ENCODE measurements around the gene PADI4. TPM values are rescaled to one million over a fixed set of nuclear protein-coding genes. Genes with fewer than 3 reads are reported as not detected.
"Not testable (repeated sequence)": the region's sequence is repeated elsewhere in the genome, so short reads cannot be mapped to it uniquely, and the experiment has no call there.

The PADI4 gene
- total RNA-seq, 1 experiment from 2014 or later: not detected

DNA sequence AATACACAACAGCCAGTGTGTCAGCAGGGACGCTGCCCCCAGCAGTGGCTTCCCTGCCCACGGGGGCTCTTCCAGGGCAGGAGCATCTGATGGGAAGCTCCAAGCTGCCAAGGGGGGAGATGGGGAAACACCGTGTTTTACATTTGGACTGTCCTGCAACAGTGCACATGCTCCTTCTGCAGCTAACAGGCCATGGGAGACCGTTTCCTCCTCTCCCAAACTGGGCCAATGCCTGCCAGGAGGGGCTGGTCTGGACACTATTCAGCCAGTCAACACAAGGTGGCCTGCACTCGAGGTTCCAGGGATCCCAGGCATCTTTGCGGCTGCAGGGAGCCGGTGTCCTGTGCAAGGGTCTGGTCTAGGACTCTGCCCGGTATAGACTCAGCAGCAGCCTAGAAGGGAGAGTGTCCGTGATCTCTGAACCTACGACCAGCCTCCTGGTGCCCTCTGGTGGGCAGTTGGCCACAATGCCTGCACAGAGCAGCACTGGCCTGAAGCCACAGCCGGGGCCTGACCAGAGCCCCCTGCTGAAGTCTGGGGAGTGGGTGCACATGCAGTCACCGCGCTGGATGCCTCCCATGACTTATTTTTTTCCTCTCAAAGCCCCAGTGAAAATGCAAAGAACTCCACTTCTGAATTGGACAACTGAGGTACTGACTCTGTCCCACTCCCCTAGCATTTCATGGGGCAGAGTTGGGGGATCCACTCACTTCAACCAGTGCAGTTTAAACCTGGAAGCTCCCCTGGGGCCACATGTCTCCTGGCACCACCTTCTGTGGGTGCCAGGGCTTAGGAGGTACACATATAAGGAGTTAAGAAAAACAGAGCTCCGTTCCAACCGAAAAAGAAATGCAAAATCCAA is 98.1 kb downstream of the PADI4 start:
- in situ Hi-C loops (cut with HindIII; ENCODE audit: low pct_unique_long_range_greater_than_20kb, low sequenced_read_pairs): no loop called here
- H3K36me3 ChIP-seq (ENCODE audit: control insufficient read depth, insufficient read depth, low read length): peaks cover 9% of the 10 kb centered on the region
- TF ChIP-seq POLR2AphosphoS5 (IDR thresholded peaks at IDR 0.05; ENCODE audit: low read depth, low read length) (peak; percentile 47; the same call in 1 of the 2 replicates), SIN3A (IDR thresholded peaks at IDR 0.05; ENCODE audit: borderline replicate concordance, insufficient read depth, low read depth, low read length) (no peak), TCF7L2 (IDR thresholded peaks at IDR 0.05; ENCODE audit: low read depth, low read length) (no peak)
- TF ChIP-seq, protein P1, sequence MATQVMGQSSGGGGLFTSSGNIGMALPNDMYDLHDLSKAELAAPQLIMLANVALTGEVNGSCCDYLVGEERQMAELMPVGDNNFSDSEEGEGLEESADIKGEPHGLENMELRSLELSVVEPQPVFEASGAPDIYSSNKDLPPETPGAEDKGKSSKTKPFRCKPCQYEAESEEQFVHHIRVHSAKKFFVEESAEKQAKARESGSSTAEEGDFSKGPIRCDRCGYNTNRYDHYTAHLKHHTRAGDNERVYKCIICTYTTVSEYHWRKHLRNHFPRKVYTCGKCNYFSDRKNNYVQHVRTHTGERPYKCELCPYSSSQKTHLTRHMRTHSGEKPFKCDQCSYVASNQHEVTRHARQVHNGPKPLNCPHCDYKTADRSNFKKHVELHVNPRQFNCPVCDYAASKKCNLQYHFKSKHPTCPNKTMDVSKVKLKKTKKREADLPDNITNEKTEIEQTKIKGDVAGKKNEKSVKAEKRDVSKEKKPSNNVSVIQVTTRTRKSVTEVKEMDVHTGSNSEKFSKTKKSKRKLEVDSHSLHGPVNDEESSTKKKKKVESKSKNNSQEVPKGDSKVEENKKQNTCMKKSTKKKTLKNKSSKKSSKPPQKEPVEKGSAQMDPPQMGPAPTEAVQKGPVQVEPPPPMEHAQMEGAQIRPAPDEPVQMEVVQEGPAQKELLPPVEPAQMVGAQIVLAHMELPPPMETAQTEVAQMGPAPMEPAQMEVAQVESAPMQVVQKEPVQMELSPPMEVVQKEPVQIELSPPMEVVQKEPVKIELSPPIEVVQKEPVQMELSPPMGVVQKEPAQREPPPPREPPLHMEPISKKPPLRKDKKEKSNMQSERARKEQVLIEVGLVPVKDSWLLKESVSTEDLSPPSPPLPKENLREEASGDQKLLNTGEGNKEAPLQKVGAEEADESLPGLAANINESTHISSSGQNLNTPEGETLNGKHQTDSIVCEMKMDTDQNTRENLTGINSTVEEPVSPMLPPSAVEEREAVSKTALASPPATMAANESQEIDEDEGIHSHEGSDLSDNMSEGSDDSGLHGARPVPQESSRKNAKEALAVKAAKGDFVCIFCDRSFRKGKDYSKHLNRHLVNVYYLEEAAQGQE (IDR thresholded peaks at IDR 0.05; ENCODE audit: insufficient read depth in 1 of 2, low read depth in 2 of 2, low read length in 1 of 2): no peak
- TF ChIP-seq, protein P2, sequence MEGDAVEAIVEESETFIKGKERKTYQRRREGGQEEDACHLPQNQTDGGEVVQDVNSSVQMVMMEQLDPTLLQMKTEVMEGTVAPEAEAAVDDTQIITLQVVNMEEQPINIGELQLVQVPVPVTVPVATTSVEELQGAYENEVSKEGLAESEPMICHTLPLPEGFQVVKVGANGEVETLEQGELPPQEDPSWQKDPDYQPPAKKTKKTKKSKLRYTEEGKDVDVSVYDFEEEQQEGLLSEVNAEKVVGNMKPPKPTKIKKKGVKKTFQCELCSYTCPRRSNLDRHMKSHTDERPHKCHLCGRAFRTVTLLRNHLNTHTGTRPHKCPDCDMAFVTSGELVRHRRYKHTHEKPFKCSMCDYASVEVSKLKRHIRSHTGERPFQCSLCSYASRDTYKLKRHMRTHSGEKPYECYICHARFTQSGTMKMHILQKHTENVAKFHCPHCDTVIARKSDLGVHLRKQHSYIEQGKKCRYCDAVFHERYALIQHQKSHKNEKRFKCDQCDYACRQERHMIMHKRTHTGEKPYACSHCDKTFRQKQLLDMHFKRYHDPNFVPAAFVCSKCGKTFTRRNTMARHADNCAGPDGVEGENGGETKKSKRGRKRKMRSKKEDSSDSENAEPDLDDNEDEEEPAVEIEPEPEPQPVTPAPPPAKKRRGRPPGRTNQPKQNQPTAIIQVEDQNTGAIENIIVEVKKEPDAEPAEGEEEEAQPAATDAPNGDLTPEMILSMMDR (IDR thresholded peaks at IDR 0.05): peak; percentile 91

DNA sequence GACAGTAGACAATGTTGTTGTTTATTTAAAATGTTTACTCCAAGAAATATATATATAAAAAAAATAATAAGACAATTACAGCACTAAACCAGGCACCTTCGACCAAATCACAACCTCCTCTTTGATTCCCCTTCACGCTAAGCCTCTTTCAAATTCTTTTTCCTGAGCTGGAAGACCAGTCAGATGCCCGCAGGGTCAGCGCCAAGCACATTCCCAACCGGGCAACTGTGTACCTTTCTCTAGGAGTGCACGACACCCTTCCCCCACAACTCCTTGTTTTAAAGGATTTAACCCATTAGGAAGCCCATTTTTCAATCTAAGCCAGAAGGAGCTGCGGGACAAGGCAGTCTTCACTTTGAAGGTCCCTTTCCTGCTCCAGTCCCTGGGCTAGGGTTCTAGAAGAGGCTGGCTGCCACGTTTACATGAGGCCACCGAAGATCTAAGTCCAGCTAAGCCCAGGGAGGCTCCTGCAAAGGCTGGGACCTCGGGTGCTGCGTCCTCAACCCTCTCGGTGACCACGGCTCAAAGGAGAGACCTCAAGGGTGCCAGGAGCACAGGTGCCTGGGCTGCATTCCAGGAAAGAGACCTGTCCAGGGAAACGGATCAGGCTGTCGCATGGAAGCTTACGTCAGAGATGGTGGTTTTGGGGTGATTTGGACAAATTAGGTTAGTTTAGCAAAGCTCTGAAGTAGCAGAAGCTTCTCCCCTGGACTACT is 98.9 kb downstream of the PADI4 start:
- ATAC-seq; H3K4me3 ChIP-seq (ENCODE audit: low read depth in 2 of 2, low read length in 2 of 2); H3K27ac ChIP-seq (ENCODE audit: low read length); DNase-seq (ENCODE audit: low read depth, low spot score); H3K9me3 ChIP-seq (ENCODE audit: control insufficient read depth, insufficient read depth, low read depth, low read length); H3K27me3 ChIP-seq (ENCODE audit: control insufficient read depth, insufficient read depth, low read length); BruUV-seq (replicated peaks); in situ Hi-C loops (cut with HindIII; ENCODE audit: low pct_unique_long_range_greater_than_20kb, low sequenced_read_pairs); POLR2A ChIA-PET: not testable (repeated sequence)
- H3K36me3 ChIP-seq (ENCODE audit: control insufficient read depth, insufficient read depth, low read length): peaks cover 12% of the 10 kb centered on the region
- intact Hi-C loops (cut with micrococcal nuclease; ENCODE audit: unreplicated experiment): loop anchor here (5.0 to 10.0 kb wide), 3 partner anchors 172 to 350 kb away; no protein-coding TSS in a partner anchor
- CTCF ChIA-PET: interaction anchor here (1.4 kb wide), 1 partner anchor 281 kb away, joined by 4 read pairs; no protein-coding TSS in a partner anchor
- H3K4me1 ChIP-seq (ENCODE audit: control insufficient read depth, insufficient read depth, low read length): peaks cover 18% of the 10 kb centered on the region

More for the DNA sequence above, 98.1 kb downstream of the PADI4 start:
- Histone ChIP-seq H3K27ac (ENCODE audit: low read length) (peak overlapping the region; percentile 48; the same call in 1 of the 2 replicates), H3K9me3 (ENCODE audit: control insufficient read depth, insufficient read depth, low read depth, low read length) (no peaks in the 10 kb centered on the region), H3K4me3 (ENCODE audit: low read depth in 2 of 2, low read length in 2 of 2) (no peak overlapping the region), H3K27me3 (ENCODE audit: control insufficient read depth, insufficient read depth, low read length) (no peaks in the 10 kb centered on the region), H3K4me1 (ENCODE audit: control insufficient read depth, insufficient read depth, low read length) (peaks cover 18% of the 10 kb centered on the region)
- POLR2A ChIA-PET: no interaction called here
- peak; percentile 45 for DNase-seq (ENCODE audit: low read depth, low spot score)
- intact Hi-C loops (cut with micrococcal nuclease; ENCODE audit: unreplicated experiment): loop anchor here (5.0 to 10.0 kb wide), 3 partner anchors 171 to 349 kb away; no protein-coding TSS in a partner anchor
- no TSS peak for BruUV-seq (replicated peaks)
- CTCF ChIA-PET: interaction anchor here (1.4 kb wide), 1 partner anchor 281 kb away, joined by 4 read pairs; no protein-coding TSS in a partner anchor
- peak; percentile 91 for ATAC-seq

DNA sequence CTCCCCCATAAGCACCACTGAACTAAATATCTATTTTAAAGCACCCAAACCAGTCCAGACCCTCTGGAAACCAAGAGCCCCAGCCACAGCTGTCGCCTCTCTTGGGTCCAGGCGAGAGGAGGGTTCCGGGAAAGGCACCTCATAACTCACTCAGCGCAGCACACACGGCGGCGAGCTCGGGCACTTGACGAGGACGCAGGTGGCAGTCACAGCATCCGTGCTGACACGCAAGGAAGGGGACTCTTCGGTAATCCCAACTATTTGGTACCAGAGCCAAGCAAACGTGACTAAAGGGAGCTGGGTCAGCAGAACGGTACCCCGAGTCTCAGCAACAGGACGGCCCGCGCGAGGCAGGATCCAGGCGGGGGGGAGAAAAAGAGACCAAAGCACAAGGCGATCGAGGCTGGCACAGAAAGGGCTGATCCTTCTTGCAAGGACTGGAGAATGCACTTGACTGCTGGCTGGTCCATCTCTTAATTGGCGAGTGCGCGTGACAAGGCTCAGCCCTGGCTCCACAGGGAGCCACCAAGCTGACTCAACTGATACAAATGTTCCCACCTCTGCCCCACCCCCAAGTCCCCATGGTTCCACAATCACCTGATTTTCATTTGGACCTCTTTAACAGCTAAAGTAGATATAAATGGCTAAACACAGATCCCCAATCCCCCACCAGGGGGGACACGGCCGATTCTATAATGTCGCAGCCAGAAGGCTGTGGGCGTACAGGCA is 100.0 kb downstream of the PADI4 start:
- BruUV-seq (replicated peaks); POLR2A ChIA-PET; CTCF ChIA-PET; H3K27ac ChIP-seq (ENCODE audit: low read length); H3K4me3 ChIP-seq (ENCODE audit: low read depth in 2 of 2, low read length in 2 of 2); H3K27me3 ChIP-seq (ENCODE audit: control insufficient read depth, insufficient read depth, low read length); DNase-seq (ENCODE audit: low read depth, low spot score); H3K9me3 ChIP-seq (ENCODE audit: control insufficient read depth, insufficient read depth, low read depth, low read length); in situ Hi-C loops (cut with HindIII; ENCODE audit: low pct_unique_long_range_greater_than_20kb, low sequenced_read_pairs); ATAC-seq: not testable (repeated sequence)
- intact Hi-C loops (cut with micrococcal nuclease; ENCODE audit: unreplicated experiment): loop anchor here (5.0 to 10.0 kb wide), 3 partner anchors 173 to 351 kb away; no protein-coding TSS in a partner anchor
- H3K36me3 ChIP-seq (ENCODE audit: control insufficient read depth, insufficient read depth, low read length): peaks cover 13% of the 10 kb centered on the region
- H3K4me1 ChIP-seq (ENCODE audit: control insufficient read depth, insufficient read depth, low read length): peaks cover 18% of the 10 kb centered on the region

Data from Panc1 (cell line).